Mesenchymal stem cell (in vitro differentiated cells and primary cell): ENCODE results near the gene ME1.
"Not testable (repeated sequence)": the region's sequence is repeated elsewhere in the genome, so short reads cannot be mapped to it uniquely, and the experiment has no call there.

Experiments used
- DNase-seq: peaks from one replicate; pipeline ENCODE4 v3.0.0-alpha.2; 2013
- H2AFZ ChIP-seq: one replicate; pipeline ENCODE4 v1.6.1; 2013; ENCODE audit warnings: low read depth, mild to moderate bottlenecking, control low read depth, inconsistent platforms, low read length, moderate library complexity
- H2AK5ac ChIP-seq: 2 replicates; pipeline ENCODE4 v1.6.1; 2013; ENCODE audit warnings: low read length, moderate library complexity, mild to moderate bottlenecking, inconsistent platforms; ENCODE audit not compliant: severe bottlenecking
- H2BK120ac ChIP-seq: one replicate; pipeline ENCODE4 v1.6.1; 2013; ENCODE audit warnings: low read depth, mild to moderate bottlenecking, inconsistent platforms, low read length, moderate library complexity
- H2BK12ac ChIP-seq, 2 experiments: one replicate each; pipeline ENCODE4 v1.6.1; 2013; ENCODE audit warnings: inconsistent platforms in 2 of 2, low read length in 2 of 2, mild to moderate bottlenecking in 2 of 2, moderate library complexity in 2 of 2, control low read depth in 1 of 2
- H2BK15ac ChIP-seq: one replicate; pipeline ENCODE4 v1.6.1; 2013; ENCODE audit warnings: mild to moderate bottlenecking, low read depth, inconsistent platforms; ENCODE audit not compliant: poor library complexity, severe bottlenecking
- H2BK5ac ChIP-seq: 2 replicates; pipeline ENCODE4 v1.6.1; 2013; ENCODE audit warnings: low read depth, mild to moderate bottlenecking, low read length, control low read depth, inconsistent platforms; ENCODE audit not compliant: poor library complexity, severe bottlenecking
- H3K14ac ChIP-seq, 2 experiments: one replicate each; pipeline ENCODE4 v1.6.1; 2013; ENCODE audit warnings: inconsistent platforms in 2 of 2, low read length in 2 of 2, control low read depth in 1 of 2, mild to moderate bottlenecking in 1 of 2, moderate library complexity in 1 of 2
- H3K18ac ChIP-seq, 2 experiments: one replicate each; pipeline ENCODE4 v1.6.1; 2013; ENCODE audit warnings: inconsistent platforms in 2 of 2, low read length in 2 of 2, control low read depth in 1 of 2, low read depth in 1 of 2, mild to moderate bottlenecking in 1 of 2
- H3K23ac ChIP-seq, 2 experiments: one replicate each; pipeline ENCODE4 v1.6.1; 2013; ENCODE audit warnings: inconsistent platforms in 2 of 2, low read length in 2 of 2, mild to moderate bottlenecking in 2 of 2, moderate library complexity in 2 of 2, control low read depth in 1 of 2
- H3K27ac ChIP-seq: 2 replicates; pipeline ENCODE4 v1.5.1; 2013; ENCODE audit warnings: mild to moderate bottlenecking, moderate library complexity, low read length, control low read depth, inconsistent platforms; ENCODE audit not compliant: poor library complexity, severe bottlenecking
- H3K27me3 ChIP-seq, 2 experiments: 2 replicates each; pipeline versions ENCODE4 v1.6.1 to v1.7.0; 2013; ENCODE audit warnings: low read length in 2 of 2, mild to moderate bottlenecking in 2 of 2, moderate library complexity in 2 of 2, control low read depth in 1 of 2, inconsistent platforms in 1 of 2; ENCODE audit not compliant: control insufficient read depth in 1 of 2, insufficient read depth in 1 of 2
- H3K36me3 ChIP-seq, 2 experiments: 2 replicates each; pipeline versions ENCODE4 v1.6.1 to v1.7.0; 2013; ENCODE audit warnings: low read length in 2 of 2, control low read depth in 1 of 2, inconsistent platforms in 1 of 2, low read depth in 1 of 2, mild to moderate bottlenecking in 1 of 2; ENCODE audit not compliant: insufficient read depth in 2 of 2, control insufficient read depth in 1 of 2
- H3K4ac ChIP-seq, 2 experiments: one replicate each; pipeline ENCODE4 v1.6.1; 2013; ENCODE audit warnings: inconsistent platforms in 2 of 2, low read length in 2 of 2, mild to moderate bottlenecking in 2 of 2, moderate library complexity in 2 of 2, control low read depth in 1 of 2, low read depth in 1 of 2
- H3K4me1 ChIP-seq: 2 replicates; pipeline ENCODE4 v1.6.1; 2013; ENCODE audit warnings: low read depth, low read length, control low read depth; ENCODE audit not compliant: control insufficient read depth, insufficient read depth
- H3K4me2 ChIP-seq: 2 replicates; pipeline ENCODE4 v1.6.1; 2013; ENCODE audit warnings: low read length, mild to moderate bottlenecking, inconsistent platforms; ENCODE audit not compliant: poor library complexity, severe bottlenecking
- H3K4me3 ChIP-seq, 2 experiments: 2 replicates each; pipeline versions ENCODE4 v1.5.1 to v1.7.0; 2013; ENCODE audit warnings: low read length in 2 of 2, mild to moderate bottlenecking in 2 of 2, control low read depth in 1 of 2, low read depth in 1 of 2; ENCODE audit not compliant: insufficient read depth in 1 of 2
- H3K79me1 ChIP-seq: replicated peaks from 2 replicates; pipeline ENCODE4 v1.6.1; 2013; ENCODE audit warnings: mild to moderate bottlenecking, control low read depth, low read length, inconsistent platforms; ENCODE audit not compliant: poor library complexity, severe bottlenecking
- H3K9ac ChIP-seq: 2 replicates; pipeline ENCODE4 v1.7.0; 2013; ENCODE audit warnings: mild to moderate bottlenecking, low read length, moderate library complexity
- H3K9me3 ChIP-seq: 2 replicates; pipeline ENCODE4 v1.7.0; 2013; ENCODE audit warnings: mild to moderate bottlenecking, low read length; ENCODE audit not compliant: control insufficient read depth
- H4K8ac ChIP-seq: one replicate; pipeline ENCODE4 v1.6.1; 2013; ENCODE audit warnings: inconsistent platforms, mild to moderate bottlenecking, low read length, moderate library complexity
- H4K91ac ChIP-seq: one replicate; pipeline ENCODE4 v1.6.1; 2013; ENCODE audit warnings: mild to moderate bottlenecking, low read length, inconsistent platforms
- WGBS: methylation state at CpG from one replicate; pipeline ENCODE4 v1.1.7; 2013; ENCODE audit warnings: mixed read lengths; 5-methylcytosine and 5-hydroxymethylcytosine counted together

Gene ME1

DNA sequence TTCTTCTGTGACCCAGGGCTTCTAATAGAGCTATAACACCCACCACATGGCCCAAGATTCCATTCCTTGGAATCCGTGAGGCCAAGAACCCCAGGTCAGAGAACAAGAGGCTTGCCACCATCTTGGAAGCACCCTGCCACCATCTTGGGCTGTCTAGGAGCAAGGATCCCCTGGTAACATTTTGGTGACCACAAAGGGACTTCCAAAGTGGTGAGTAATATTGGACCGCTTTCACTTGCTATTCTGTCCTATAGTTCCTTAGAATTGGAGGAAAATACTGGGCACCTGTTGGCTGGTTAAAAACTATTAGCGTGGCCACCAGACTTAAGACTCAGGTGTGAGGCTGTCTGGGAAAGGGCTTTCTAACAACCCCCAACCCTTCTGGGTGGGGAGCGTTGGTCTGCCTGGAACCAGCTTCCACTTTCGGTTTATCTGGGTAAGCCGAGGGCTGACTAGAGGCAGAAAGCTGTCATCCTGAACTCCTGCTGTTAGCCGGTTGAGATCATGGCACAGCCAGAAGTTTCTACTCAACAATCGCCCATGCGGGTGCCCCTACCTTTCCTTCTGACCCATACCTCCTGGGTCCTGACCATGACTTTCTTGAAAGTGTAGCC is 13.3 kb upstream of the ME1 start:
- H2AFZ ChIP-seq, H3K9me3 ChIP-seq, H3K4me1 ChIP-seq, H3K79me1 ChIP-seq, H4K91ac ChIP-seq, H3K23ac ChIP-seq, H3K4me2 ChIP-seq, DNase-seq, H3K36me3 ChIP-seq, H3K4me3 ChIP-seq, H3K18ac ChIP-seq, H3K27me3 ChIP-seq, H2BK15ac ChIP-seq, H2BK12ac ChIP-seq, H2AK5ac ChIP-seq, H2BK5ac ChIP-seq, H3K9ac ChIP-seq, H3K27ac ChIP-seq, H4K8ac ChIP-seq, H3K4ac ChIP-seq, H2BK120ac ChIP-seq, H3K14ac ChIP-seq: not testable (repeated sequence)
- WGBS, result 95% methylated on average over 9 of the region's 9 CpGs

DNA sequence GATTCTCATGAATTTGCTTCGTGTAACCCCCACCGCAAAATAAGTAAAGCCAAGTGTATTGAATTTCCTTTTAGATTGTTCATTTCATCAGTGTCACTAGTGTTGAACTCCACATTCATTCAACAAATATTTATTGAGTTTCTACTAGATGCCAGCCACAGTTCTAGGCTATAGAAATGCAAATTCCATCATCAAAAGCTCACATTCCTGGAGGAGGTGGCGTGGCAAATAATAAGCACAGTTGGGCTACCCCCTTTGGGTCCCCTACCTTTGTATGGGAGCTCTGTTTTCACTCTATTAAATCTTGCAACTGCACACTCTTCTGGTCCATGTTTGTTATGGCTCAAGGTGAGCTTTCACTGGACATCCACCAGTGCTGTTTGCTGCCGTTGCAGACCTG is 12.7 kb upstream of the ME1 start:
- no peak for DNase-seq
- Histone ChIP-seq H3K27ac (no peak overlapping the region), H2BK120ac (no peak overlapping the region), H3K27me3 (no peaks in the 10 kb centered on the region), H2BK15ac (no peak overlapping the region), H3K9me3 (no peaks in the 10 kb centered on the region), H3K14ac (no peak overlapping the region), H4K8ac (no peak overlapping the region), H3K9ac (no peak overlapping the region), H3K4me2 (no peak overlapping the region), H3K79me1 (no peaks in the 10 kb centered on the region), H3K23ac (no peak overlapping the region), H3K36me3 (no peaks in the 10 kb centered on the region), H3K4me1 (no peaks in the 10 kb centered on the region), H2AFZ (no peak overlapping the region), H2BK12ac (no peak overlapping the region), H4K91ac (no peak overlapping the region), H2AK5ac (no peak overlapping the region), H2BK5ac (no peak overlapping the region), H3K4me3 (no peak overlapping the region), H3K4ac (no peak overlapping the region), H3K18ac (no peak overlapping the region)
- 90% methylated on average over 4 of the region's 4 CpGs for WGBS

DNA sequence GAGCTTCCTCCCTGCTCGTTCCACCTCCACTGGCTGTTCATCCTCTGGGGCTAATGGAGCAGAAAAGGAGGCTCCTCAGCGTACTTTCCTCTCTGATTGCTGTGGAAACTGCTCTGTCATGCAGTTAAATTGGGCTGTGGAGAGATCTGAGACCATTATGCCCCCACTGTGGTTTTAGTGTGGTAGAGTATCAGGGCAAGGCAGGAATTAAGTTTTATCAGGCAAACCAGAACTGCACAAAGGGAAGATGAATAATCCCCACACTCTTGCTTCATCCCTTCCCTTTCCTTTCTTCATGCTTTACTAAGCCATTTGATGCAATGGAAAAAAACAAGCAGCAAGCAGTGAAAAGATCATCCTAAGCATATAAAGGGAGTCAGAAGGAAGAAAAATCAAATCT is 11.9 kb upstream of the ME1 start:
- Histone ChIP-seq H2BK12ac (no peak overlapping the region), H2AK5ac (no peak overlapping the region), H4K91ac (no peak overlapping the region), H3K23ac (no peak overlapping the region), H3K4ac (no peak overlapping the region), H3K36me3 (no peaks in the 10 kb centered on the region), H3K27ac (no peak overlapping the region), H3K79me1 (no peaks in the 10 kb centered on the region), H2BK5ac (no peak overlapping the region), H3K9me3 (no peaks in the 10 kb centered on the region), H3K4me1 (no peaks in the 10 kb centered on the region), H2BK15ac (no peak overlapping the region), H2BK120ac (no peak overlapping the region), H4K8ac (no peak overlapping the region), H3K4me3 (no peak overlapping the region), H2AFZ (no peak overlapping the region), H3K27me3 (no peaks in the 10 kb centered on the region), H3K9ac (peak overlapping the region; percentile 51), H3K4me2 (no peak overlapping the region), H3K14ac (no peak overlapping the region), H3K18ac (no peak overlapping the region)
- peak; percentile 56 for DNase-seq
- WGBS, result 87% methylated on average over 2 of the region's 2 CpGs

DNA sequence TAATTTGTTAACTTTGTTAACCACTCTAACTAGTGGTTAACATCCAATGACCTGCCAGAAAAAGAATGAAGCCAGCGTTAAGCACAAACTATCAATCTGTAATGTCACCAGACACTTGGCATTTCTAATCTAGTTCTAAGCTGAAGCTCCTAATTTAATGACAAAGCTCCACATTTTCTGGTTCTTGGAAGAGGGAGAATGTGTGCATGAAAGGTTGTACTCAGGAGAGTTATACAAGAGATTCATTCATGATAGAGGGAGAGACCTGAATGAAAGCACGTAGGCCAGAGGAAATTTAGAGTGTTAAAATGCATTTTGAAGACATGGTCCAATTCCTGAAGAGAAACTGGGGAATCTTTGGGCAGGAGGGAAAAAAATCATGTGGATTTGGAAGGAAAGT is 8.3 kb upstream of the ME1 start:
- Histone ChIP-seq H2BK5ac (no peak overlapping the region), H3K9ac (no peak overlapping the region), H4K91ac (no peak overlapping the region), H3K36me3 (no peaks in the 10 kb centered on the region), H3K4ac (no peak overlapping the region), H3K4me1 (no peaks in the 10 kb centered on the region), H3K79me1 (no peaks in the 10 kb centered on the region), H3K23ac (no peak overlapping the region), H3K27me3 (no peaks in the 10 kb centered on the region), H3K9me3 (no peaks in the 10 kb centered on the region), H2AFZ (no peak overlapping the region), H3K27ac (no peak overlapping the region), H4K8ac (no peak overlapping the region), H2AK5ac (no peak overlapping the region), H3K4me2 (no peak overlapping the region), H2BK15ac (no peak overlapping the region), H2BK12ac (no peak overlapping the region), H3K14ac (no peak overlapping the region), H2BK120ac (no peak overlapping the region), H3K4me3 (no peak overlapping the region), H3K18ac (no peak overlapping the region)
- WGBS, result 95% methylated on average over 2 of the region's 2 CpGs
- DNase-seq, result no peak
